ENCODE data around the gene RC3H2.

GRCh38 chr9:122822938-122823337 is 82.2 kb downstream of the RC3H2 start:
- no peak for TF ChIP-seq ZC3H10 (CRISPR knock-in tag; IDR thresholded peaks at IDR 0.05)
- no peak for TF ChIP-seq ZFP30 (CRISPR knock-in tag; IDR thresholded peaks at IDR 0.05)

All from SK-N-SH treated with all-trans-retinoic acid at 6 μM for 48 hours (cell line).